ENCODE data around the gene MACF1. TPM values are rescaled to one million over a fixed set of nuclear protein-coding genes. Genes with fewer than 3 reads are reported as not detected.

The MACF1 gene
- total and polyA plus RNA-seq, 2 of the 13 experiments (the other 11 are each of a cell fraction or from before 2014, with no cell fraction given) = 36.7 to 65.4 TPM

DNA sequence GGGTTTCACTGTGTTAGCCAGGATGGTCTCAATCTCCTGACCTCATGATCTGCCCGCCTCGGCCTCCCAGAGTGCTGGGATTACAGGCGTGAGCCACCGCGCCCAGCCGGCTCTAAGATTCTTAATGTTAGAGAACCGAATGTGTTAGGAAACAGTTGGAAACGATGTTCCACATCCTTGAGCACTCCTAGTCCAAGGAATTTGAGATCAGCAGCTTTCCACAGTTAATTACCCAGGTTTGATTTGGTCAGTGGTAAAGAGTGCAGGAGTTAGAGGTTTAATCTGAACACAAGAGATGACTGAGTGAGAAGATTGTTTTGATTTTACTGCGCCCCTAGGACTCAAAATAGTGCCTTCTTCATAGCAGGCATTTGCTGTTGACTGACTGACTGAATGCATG, 211.1 kb downstream of the MACF1 start (continued):
- TF ChIP-seq ZNF282 (IDR thresholded peaks at IDR 0.05; ENCODE audit: partially characterized antibody) (no peak), ZNF572 (CRISPR knock-in tag; IDR thresholded peaks at IDR 0.05) (no peak), ZSCAN21 (CRISPR knock-in tag; IDR thresholded peaks at IDR 0.05; ENCODE audit: borderline replicate concordance) (no peak), CAMTA2 (CRISPR knock-in tag; IDR thresholded peaks at IDR 0.05; ENCODE audit: borderline replicate concordance) (no peak), SYNCRIP (IDR thresholded peaks at IDR 0.05; ENCODE audit: insufficient read depth, low read depth, low read length) (no peak)

- H3K27ac ChIP-seq (ENCODE audit: extremely low read length, insufficient read depth, low read length) = no peak overlapping the region
- no peak for FAIRE-seq
- DNase-seq (ENCODE audit: low spot score) = no peak
- intact Hi-C loops (cut with micrococcal nuclease; ENCODE audit: unreplicated experiment) (no loop called here), in situ Hi-C loops (cut with HindIII; ENCODE audit: extremely low pct_ligation_motif_present, low pct_unique_long_range_greater_than_20kb) (no loop called here)
- no peak overlapping the region for H3K4me3 ChIP-seq (replicated peaks in 1 of 3; ENCODE audit: insufficient read depth in 1 of 3, low read depth in 2 of 3, low read length in 3 of 3)
- ChIA-PET POLR2A (no interaction called here), CTCF (ENCODE audit: low intra/inter-chr PET ratio, low total read pairs) (no interaction called here)
- peaks cover 13% of the 10 kb centered on the region for H4K20me1 ChIP-seq (ENCODE audit: insufficient read depth, low read length)
- H3K9ac ChIP-seq (ENCODE audit: insufficient read depth, low read depth, low read length) = no peak overlapping the region
- peaks cover 1 to 23% of the 10 kb centered on the region in 2 experiments; a peak in 3 of 5 replicates for H3K36me3 ChIP-seq (replicated peaks in 1 of 2; ENCODE audit: control insufficient read depth in 1 of 2, insufficient read depth in 2 of 2, low read length in 2 of 2)
- H3K9me3 ChIP-seq (ENCODE audit: low read length) = no peaks in the 10 kb centered on the region
- no peaks in the 10 kb centered on the region for H3K27me3 ChIP-seq (ENCODE audit: control insufficient read depth in 1 of 2, insufficient read depth in 2 of 2, low read length in 2 of 2)
- H3K4me1 ChIP-seq (ENCODE audit: insufficient read depth, low read length) = peaks cover 52% of the 10 kb centered on the region
- ATAC-seq = no peak
- H2AFZ ChIP-seq (ENCODE audit: low read length) = no peak overlapping the region
- no TSS peak for BruUV-seq (replicated peaks)
- peaks cover 60% of the 10 kb centered on the region for H3K79me2 ChIP-seq (ENCODE audit: insufficient read depth, low read length)
- H3K4me2 ChIP-seq (ENCODE audit: low read depth, low read length) = no peak overlapping the region
- TF ChIP-seq ZNF839 (CRISPR knock-in tag; IDR thresholded peaks at IDR 0.05; ENCODE audit: borderline replicate concordance) (no peak), ZNF225 (CRISPR knock-in tag; IDR thresholded peaks at IDR 0.05) (no peak), SP140L (CRISPR knock-in tag; IDR thresholded peaks at IDR 0.05; ENCODE audit: borderline replicate concordance) (no peak), XBP1 (CRISPR knock-in tag; IDR thresholded peaks at IDR 0.05) (no peak), ZNF83 (CRISPR knock-in tag; IDR thresholded peaks at IDR 0.05; ENCODE audit: borderline replicate concordance) (no peak), KDM3A (CRISPR knock-in tag; IDR thresholded peaks at IDR 0.05; ENCODE audit: low read depth) (no peak), ZNF335 (CRISPR knock-in tag; IDR thresholded peaks at IDR 0.05) (no peak), RFXAP (CRISPR knock-in tag; IDR thresholded peaks at IDR 0.05; ENCODE audit: borderline replicate concordance) (no peak), GPN1 (CRISPR knock-in tag; IDR thresholded peaks at IDR 0.05; ENCODE audit: borderline replicate concordance) (no peak), ZGPAT (CRISPR knock-in tag; IDR thresholded peaks at IDR 0.05) (no peak), ZNF746 (CRISPR knock-in tag; IDR thresholded peaks at IDR 0.05) (no peak), HMG20A (CRISPR knock-in tag; IDR thresholded peaks at IDR 0.05; ENCODE audit: borderline replicate concordance) (no peak), ZC3H13 (CRISPR knock-in tag; IDR thresholded peaks at IDR 0.05) (no peak), RBM39 (IDR thresholded peaks at IDR 0.05; ENCODE audit: low read depth, low read length, poor library complexity, severe bottlenecking) (no peak)
- TF ChIP-seq, protein P1, sequence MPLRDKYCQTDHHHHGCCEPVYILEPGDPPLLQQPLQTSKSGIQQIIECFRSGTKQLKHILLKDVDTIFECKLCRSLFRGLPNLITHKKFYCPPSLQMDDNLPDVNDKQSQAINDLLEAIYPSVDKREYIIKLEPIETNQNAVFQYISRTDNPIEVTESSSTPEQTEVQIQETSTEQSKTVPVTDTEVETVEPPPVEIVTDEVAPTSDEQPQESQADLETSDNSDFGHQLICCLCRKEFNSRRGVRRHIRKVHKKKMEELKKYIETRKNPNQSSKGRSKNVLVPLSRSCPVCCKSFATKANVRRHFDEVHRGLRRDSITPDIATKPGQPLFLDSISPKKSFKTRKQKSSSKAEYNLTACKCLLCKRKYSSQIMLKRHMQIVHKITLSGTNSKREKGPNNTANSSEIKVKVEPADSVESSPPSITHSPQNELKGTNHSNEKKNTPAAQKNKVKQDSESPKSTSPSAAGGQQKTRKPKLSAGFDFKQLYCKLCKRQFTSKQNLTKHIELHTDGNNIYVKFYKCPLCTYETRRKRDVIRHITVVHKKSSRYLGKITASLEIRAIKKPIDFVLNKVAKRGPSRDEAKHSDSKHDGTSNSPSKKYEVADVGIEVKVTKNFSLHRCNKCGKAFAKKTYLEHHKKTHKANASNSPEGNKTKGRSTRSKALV (CRISPR knock-in tag; IDR thresholded peaks at IDR 0.05) = no peak
Measured at GRCh38 chr1:39416609-39417008, 212.1 kb downstream of the MACF1 start.

All from HepG2 (cell line).